SK-N-SH treated with all-trans-retinoic acid at 6 μM for 48 hours (cell line): ENCODE data around the gene TMA7B.

Experiments used
- ARNTL ChIP-seq: fragments of 450-650 bp; formaldehyde crosslinking; IDR thresholded peaks from 2 replicates; pipeline ENCODE4 v1.5.0; 2020; ENCODE audit warnings: low read depth, mild to moderate bottlenecking, moderate library complexity, borderline replicate concordance
- CSDC2 ChIP-seq: fragments of 250-450 bp; sonication (Bioruptor Pico); IDR thresholded peaks from 2 replicates; pipeline ENCODE4 v1.5.0; 2020; ENCODE audit warnings: mild to moderate bottlenecking, moderate library complexity
- ESRRG ChIP-seq: fragments of 250-450 bp; sonication (Bioruptor Pico); IDR thresholded peaks from 2 replicates; pipeline ENCODE4 v1.6.1; 2021; ENCODE audit warnings: mild to moderate bottlenecking
- PPARA ChIP-seq: fragments of 250-450 bp; sonication (Bioruptor Pico); IDR thresholded peaks from 2 replicates; pipeline ENCODE4 v1.5.0; 2020; ENCODE audit warnings: mild to moderate bottlenecking, borderline replicate concordance
- RARB ChIP-seq: fragments of 250-450 bp; sonication (Bioruptor Pico); IDR thresholded peaks from 2 replicates; pipeline ENCODE4 v1.8.0; 2021; ENCODE audit warnings: mild to moderate bottlenecking, moderate library complexity
- TCF4 ChIP-seq: fragments of 250-450 bp; sonication (Bioruptor Pico); IDR thresholded peaks from 2 replicates; pipeline ENCODE4 v1.8.0; 2021; ENCODE audit warnings: mild to moderate bottlenecking, moderate library complexity, borderline replicate concordance
- TOX ChIP-seq: fragments of 250-450 bp; sonication (Bioruptor Pico); IDR thresholded peaks from 2 replicates; pipeline ENCODE4 v1.8.0; 2021; ENCODE audit warnings: mild to moderate bottlenecking, moderate library complexity, borderline replicate concordance
- ZNF8 ChIP-seq: fragments of 450-650 bp; formaldehyde crosslinking; IDR thresholded peaks from 2 replicates; pipeline ENCODE4 v1.5.0; 2020; ENCODE audit warnings: mild to moderate bottlenecking, moderate library complexity
- TF ChIP-seq, protein P1 (sequence below): fragments of 250-450 bp; sonication (Bioruptor Pico); IDR thresholded peaks from 2 replicates; pipeline ENCODE4 v1.8.0; 2020; ENCODE audit warnings: mild to moderate bottlenecking, moderate library complexity, borderline replicate concordance
- TF ChIP-seq, protein P2 (sequence below): fragments of 250-450 bp; sonication (Bioruptor Pico); IDR thresholded peaks from 2 replicates; pipeline ENCODE4 v1.5.1; 2020; ENCODE audit warnings: low read depth, mild to moderate bottlenecking, moderate library complexity

DNA sequence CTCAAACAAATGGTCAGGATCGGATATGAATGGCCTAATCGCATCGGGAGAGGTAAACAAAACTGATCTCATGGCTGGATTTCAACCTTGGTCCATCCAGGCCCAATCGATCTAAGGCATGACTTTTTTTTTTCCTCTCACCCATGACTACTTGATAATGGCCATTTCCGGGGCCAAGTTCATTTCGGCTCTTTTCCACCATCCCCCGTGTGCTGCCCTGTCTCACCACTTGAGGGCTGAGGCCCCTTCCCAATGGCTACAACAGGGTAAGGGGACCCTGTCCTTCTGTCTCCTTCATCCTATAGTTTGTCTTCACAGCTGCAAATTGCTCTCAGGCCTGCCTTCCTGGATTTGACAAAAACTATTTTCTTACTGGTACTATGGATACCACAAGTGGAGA lies 32.7 kb upstream of the TMA7B start:
- TF ChIP-seq ZNF8 (CRISPR knock-in tag) (no peak), ARNTL (CRISPR knock-in tag) (no peak), CSDC2 (CRISPR knock-in tag) (no peak), TOX (CRISPR knock-in tag) (no peak), TCF4 (no peak), PPARA (CRISPR knock-in tag) (no peak), ESRRG (CRISPR knock-in tag) (no peak), RARB (CRISPR knock-in tag) (no peak)
- TF ChIP-seq, protein P1, sequence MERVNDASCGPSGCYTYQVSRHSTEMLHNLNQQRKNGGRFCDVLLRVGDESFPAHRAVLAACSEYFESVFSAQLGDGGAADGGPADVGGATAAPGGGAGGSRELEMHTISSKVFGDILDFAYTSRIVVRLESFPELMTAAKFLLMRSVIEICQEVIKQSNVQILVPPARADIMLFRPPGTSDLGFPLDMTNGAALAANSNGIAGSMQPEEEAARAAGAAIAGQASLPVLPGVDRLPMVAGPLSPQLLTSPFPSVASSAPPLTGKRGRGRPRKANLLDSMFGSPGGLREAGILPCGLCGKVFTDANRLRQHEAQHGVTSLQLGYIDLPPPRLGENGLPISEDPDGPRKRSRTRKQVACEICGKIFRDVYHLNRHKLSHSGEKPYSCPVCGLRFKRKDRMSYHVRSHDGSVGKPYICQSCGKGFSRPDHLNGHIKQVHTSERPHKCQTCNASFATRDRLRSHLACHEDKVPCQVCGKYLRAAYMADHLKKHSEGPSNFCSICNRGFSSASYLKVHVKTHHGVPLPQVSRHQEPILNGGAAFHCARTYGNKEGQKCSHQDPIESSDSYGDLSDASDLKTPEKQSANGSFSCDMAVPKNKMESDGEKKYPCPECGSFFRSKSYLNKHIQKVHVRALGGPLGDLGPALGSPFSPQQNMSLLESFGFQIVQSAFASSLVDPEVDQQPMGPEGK = no peak
- TF ChIP-seq, protein P2, sequence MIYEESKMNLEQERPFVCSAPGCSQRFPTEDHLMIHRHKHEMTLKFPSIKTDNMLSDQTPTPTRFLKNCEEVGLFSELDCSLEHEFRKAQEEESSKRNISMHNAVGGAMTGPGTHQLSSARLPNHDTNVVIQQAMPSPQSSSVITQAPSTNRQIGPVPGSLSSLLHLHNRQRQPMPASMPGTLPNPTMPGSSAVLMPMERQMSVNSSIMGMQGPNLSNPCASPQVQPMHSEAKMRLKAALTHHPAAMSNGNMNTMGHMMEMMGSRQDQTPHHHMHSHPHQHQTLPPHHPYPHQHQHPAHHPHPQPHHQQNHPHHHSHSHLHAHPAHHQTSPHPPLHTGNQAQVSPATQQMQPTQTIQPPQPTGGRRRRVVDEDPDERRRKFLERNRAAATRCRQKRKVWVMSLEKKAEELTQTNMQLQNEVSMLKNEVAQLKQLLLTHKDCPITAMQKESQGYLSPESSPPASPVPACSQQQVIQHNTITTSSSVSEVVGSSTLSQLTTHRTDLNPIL = no peak
